Colonic mucosa (tissue), 4 donors: ENCODE results near the gene CD37. TPM values are rescaled to one million over a fixed set of nuclear protein-coding genes. Genes with fewer than 3 reads are reported as not detected.

ENCODE experiments used
- DNase-seq: peaks from one replicate; pipeline ENCODE4 v3.0.0-alpha.2; 2020
- H3K27ac ChIP-seq: fragments of 200-600 bp; one replicate; pipeline ENCODE4 v1.8.0; 2021
- H3K27me3 ChIP-seq: fragments of 200-600 bp; one replicate; pipeline ENCODE4 v1.8.0; 2021
- H3K36me3 ChIP-seq: fragments of 200-600 bp; one replicate; pipeline ENCODE4 v1.8.0; 2021
- H3K4me1 ChIP-seq: fragments of 200-600 bp; one replicate; pipeline ENCODE4 v1.8.0; 2021; ENCODE audit warnings: mild to moderate bottlenecking
- H3K4me3 ChIP-seq: fragments of 200-600 bp; one replicate; pipeline ENCODE4 v1.8.0; 2021
- H3K9ac ChIP-seq, 2 donors: one replicate each; pipeline ENCODE4 v1.7.0; 2013; ENCODE audit warnings: control low read depth in 2 of 2, low read depth in 2 of 2, low read length in 2 of 2
- H3K9me3 ChIP-seq: fragments of 200-600 bp; one replicate; pipeline ENCODE4 v1.8.0; 2021
- CTCF ChIP-seq: fragments of 200-600 bp; IDR thresholded peaks from one replicate; pipeline ENCODE4 v1.8.0; 2022; ENCODE audit warnings: antibody characterized with exemption, mild to moderate bottlenecking
- intact Hi-C: fragments of 100-400 bp; cut with DNase I; formaldehyde crosslinking; loops from one replicate; pipeline ENCODE4 v1.14.1; 2022
- total RNA-seq, 2 donors: library from RNA; stranded (reverse); fragmentation: NEBNext Ultra II Directional in 1 of 2; extraction: Animal tissue kit (Norgen Biotek cat#: 25700) in 1 of 2; gene quantifications; one replicate each; pipeline ENCODE4 v1.2.1, GENCODE V29; 2021
- donor health status: healthy.
- donor health status: DM: no; HTN: no; CAD: no.
- donor health status: DM: no; HTN: no; CAD: no.

Gene CD37
- total RNA-seq, 2 donors from 2014 or later, result 7.4 to 8.6 TPM

- DNase-seq, result no peak
- TF ChIP-seq CTCF, result no peak
- Histone ChIP-seq H3K9ac (peak overlapping the region in 1 of 2 donors; percentile 19), H3K27ac (no peak overlapping the region), H3K36me3 (no peaks in the 10 kb centered on the region), H3K4me1 (peaks cover 6% of the 10 kb centered on the region), H3K4me3 (no peak overlapping the region), H3K27me3 (no peaks in the 10 kb centered on the region), H3K9me3 (no peaks in the 10 kb centered on the region)
- intact Hi-C loops, result no loop called here
Observed at GRCh38 chr19:49338023-49338677, 2.9 kb downstream of the CD37 start.

DNA sequence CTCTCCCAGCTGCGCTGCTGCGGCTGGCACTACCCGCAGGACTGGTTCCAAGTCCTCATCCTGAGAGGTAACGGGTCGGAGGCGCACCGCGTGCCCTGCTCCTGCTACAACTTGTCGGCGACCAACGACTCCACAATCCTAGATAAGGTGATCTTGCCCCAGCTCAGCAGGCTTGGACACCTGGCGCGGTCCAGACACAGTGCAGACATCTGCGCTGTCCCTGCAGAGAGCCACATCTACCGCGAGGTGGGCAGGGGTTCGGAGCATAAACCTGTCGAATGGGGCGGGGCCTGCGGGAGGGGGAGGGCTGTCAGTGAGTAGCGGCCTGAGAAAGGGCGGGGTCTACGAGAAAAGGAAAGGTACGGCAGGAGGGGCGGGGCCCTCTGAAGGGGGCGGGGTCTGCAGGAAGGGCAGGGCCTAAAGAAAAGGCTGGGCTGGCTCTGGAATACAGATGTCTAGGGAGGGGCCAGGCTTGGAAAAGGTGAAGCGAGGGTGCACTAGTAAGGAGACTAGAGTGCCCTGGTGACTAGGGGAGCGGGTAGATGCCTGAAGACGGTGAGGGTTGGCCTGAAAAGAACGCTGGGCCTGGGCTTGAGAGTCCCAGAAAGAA, 3.6 kb downstream of the CD37 start:
- peak overlapping the region in 1 of 2 donors; percentile 19 for H3K9ac ChIP-seq
- peaks cover 6% of the 10 kb centered on the region for H3K4me1 ChIP-seq
- H3K4me3 ChIP-seq, result peak overlapping the region; percentile 22
- peak overlapping the region; percentile 72 for H3K27ac ChIP-seq
- intact Hi-C loops, result no loop called here
- no peaks in the 10 kb centered on the region for H3K36me3 ChIP-seq
- DNase-seq, result peak; percentile 96
- H3K27me3 ChIP-seq, result no peaks in the 10 kb centered on the region
- no peak for TF ChIP-seq CTCF
- no peaks in the 10 kb centered on the region for H3K9me3 ChIP-seq

DNA sequence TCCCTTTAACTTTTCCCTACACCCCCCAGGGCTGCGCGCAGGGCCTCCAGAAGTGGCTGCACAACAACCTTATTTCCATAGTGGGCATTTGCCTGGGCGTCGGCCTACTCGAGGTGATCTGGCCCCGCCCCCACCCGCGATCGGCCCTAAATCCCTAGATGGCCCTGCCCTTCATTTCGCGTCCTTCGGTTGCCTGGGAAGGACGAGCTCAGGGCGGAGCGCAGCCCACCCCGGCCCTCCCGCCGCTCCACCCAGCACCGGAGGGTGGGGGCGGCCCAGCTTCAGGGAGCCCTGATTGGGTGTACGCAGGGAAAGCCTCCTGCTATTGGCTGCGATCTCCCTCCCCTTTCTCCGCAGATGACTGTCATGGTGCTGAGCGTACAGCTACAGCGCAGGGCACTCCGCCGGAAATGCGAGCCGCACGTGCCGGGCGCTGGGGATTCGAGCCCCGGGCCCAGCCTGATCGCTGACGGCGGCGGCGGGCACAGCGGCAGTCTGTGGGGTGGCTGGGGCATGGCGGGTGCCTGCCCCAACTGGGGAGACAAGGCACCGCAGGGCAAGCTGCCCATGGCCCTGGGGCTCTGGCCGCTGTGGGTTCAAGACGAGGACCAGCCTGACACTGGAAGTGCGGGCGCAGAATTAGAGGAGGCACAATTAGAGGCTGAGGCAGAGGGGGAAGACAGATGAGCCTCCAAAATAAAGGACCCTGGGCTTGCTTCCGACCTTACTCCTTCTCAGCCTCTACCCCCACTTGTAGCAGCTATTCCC, 4.3 kb downstream of the CD37 start:
- DNase-seq, result peak; percentile 86
- H3K9ac ChIP-seq, result peak overlapping the region in 1 of 2 donors; percentile 34
- no peak for TF ChIP-seq CTCF
- no peaks in the 10 kb centered on the region for H3K27me3 ChIP-seq
- intact Hi-C loops, result no loop called here
- peak overlapping the region; percentile 22 for H3K4me3 ChIP-seq
- no peaks in the 10 kb centered on the region for H3K9me3 ChIP-seq
- H3K4me1 ChIP-seq, result peaks cover 6% of the 10 kb centered on the region
- peak overlapping the region; percentile 72 for H3K27ac ChIP-seq
- H3K36me3 ChIP-seq, result no peaks in the 10 kb centered on the region

- peak overlapping the region; percentile 22 for H3K4me3 ChIP-seq
- peaks cover 6% of the 10 kb centered on the region for H3K4me1 ChIP-seq
- H3K9ac ChIP-seq, result peak overlapping the region in 1 of 2 donors; percentile 34
Observed at GRCh38 chr19:49340069-49340864, 5.1 kb downstream of the CD37 start.

More at GRCh38 chr19:49340069-49340864, 5.1 kb downstream of the CD37 start:
- peak; percentile 83 for DNase-seq
- intact Hi-C loops, result no loop called here
- H3K27ac ChIP-seq, result peak overlapping the region; percentile 72
- H3K9me3 ChIP-seq, result no peaks in the 10 kb centered on the region
- no peaks in the 10 kb centered on the region for H3K36me3 ChIP-seq
- no peaks in the 10 kb centered on the region for H3K27me3 ChIP-seq
- no peak for TF ChIP-seq CTCF
